HG03565 (cell line): Measurements from ENCODE around the gene LRRC32.
"Not testable (repeated sequence)": the region's sequence is repeated elsewhere in the genome, so short reads cannot be mapped to it uniquely, and the experiment has no call there.

Experiments
- ATAC-seq: cut with Tn5 transposase; IDR thresholded peaks from one replicate; pipeline ENCODE4 v1.9.1; 2021; ENCODE audit warnings: mild to moderate bottlenecking, moderate library complexity; ENCODE audit not compliant: unreplicated experiment

Gene LRRC32

GRCh38 chr11:76631566-76632308, 38.8 kb downstream of the LRRC32 start:
- ATAC-seq: no peak

- no peak for ATAC-seq
Measured at GRCh38 chr11:76630600-76631281, 39.8 kb downstream of the LRRC32 start.

GRCh38 chr11:76629853-76630599, 40.5 kb downstream of the LRRC32 start:
- ATAC-seq: no peak

GRCh38 chr11:76629116-76629852, 41.3 kb downstream of the LRRC32 start:
- no peak for ATAC-seq

- ATAC-seq: no peak
Measured at GRCh38 chr11:76628408-76628947, 42.1 kb downstream of the LRRC32 start.

GRCh38 chr11:76627606-76628005, 42.9 kb downstream of the LRRC32 start:
- ATAC-seq: no peak

GRCh38 chr11:76626921-76627401, 43.6 kb downstream of the LRRC32 start:
- peak; percentile 67 for ATAC-seq

GRCh38 chr11:76626266-76626665, 44.3 kb downstream of the LRRC32 start:
- ATAC-seq: no peak

GRCh38 chr11:76625472-76626186, 44.9 kb downstream of the LRRC32 start:
- no peak for ATAC-seq

GRCh38 chr11:76624500-76625379, 45.8 kb downstream of the LRRC32 start:
- ATAC-seq: no peak

GRCh38 chr11:76623884-76624419, 46.6 kb downstream of the LRRC32 start:
- no peak for ATAC-seq

GRCh38 chr11:76623171-76623883, 47.2 kb downstream of the LRRC32 start:
- no peak for ATAC-seq

- no peak for ATAC-seq
Measured at GRCh38 chr11:76622493-76623094, 48.0 kb downstream of the LRRC32 start.

GRCh38 chr11:76621868-76622267, 48.7 kb downstream of the LRRC32 start:
- ATAC-seq: no peak

- ATAC-seq: no peak
Measured at GRCh38 chr11:76621466-76621865, 49.1 kb downstream of the LRRC32 start.

GRCh38 chr11:76620489-76620888, 50.1 kb downstream of the LRRC32 start:
- ATAC-seq: no peak

- not testable (repeated sequence) for ATAC-seq
Measured at GRCh38 chr11:76619801-76620200, 50.7 kb downstream of the LRRC32 start.
